HG03460 (cell line): ENCODE data around the gene JARID2.
"Not testable (repeated sequence)": the region's sequence is repeated elsewhere in the genome, so short reads cannot be mapped to it uniquely, and the experiment has no call there.

Source experiments
- ATAC-seq: cut with Tn5 transposase; IDR thresholded peaks from one replicate; pipeline ENCODE4 v1.9.1; 2021; ENCODE audit not compliant: unreplicated experiment

The JARID2 gene

DNA sequence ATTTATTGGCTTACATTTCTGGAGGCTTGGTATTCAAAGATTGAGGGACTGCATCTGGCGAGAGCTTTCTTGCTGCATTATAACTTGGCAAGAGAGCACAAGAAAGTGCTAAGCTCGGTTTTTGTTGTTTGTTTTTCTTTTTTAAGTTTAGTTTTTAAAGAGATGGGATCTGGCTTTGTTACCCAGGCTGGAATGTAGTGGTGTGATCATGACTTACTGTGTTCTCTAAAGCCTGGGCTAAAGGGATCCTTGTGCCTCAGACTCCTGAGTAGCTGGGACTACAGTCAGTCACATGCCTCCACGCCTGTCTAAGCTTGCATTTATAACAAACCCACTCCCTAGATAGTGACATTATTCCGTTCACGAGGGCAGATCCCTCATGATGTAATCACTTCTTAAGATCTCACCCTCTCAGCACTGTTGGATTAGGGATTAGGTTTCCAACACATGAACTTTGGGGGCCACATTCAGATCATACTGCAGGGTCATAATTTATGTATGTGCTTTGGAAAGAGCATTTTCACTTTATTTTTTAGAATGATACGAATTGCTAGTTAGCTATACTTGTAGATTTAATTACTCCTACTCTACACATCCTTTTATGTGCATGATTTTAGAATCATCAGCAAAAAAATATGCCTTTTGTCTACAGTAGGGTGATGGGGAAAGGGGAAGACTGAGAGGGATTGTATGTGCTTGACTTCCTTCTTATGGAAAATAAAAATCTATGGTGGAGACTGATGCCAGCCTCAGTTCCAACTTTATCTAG is 167.8 kb downstream of the JARID2 start:
- no peak for ATAC-seq

DNA sequence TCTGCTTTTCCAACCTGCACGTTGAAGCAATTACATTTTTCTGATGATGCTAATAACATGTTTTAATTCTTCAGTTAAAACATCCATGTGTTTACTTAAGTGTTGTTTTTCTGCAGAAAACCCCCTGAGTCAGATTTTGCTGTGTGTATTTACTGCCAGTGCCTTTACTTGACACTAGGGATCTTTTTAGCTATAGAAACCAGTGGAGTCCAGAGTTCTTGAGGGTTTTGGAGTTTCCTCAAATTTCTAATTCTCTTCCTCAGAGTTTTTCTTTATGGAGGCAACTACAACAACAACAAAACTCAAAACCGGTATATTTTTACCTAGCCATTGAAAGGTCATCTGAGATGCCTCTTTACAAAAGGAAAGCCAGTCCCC is 168.4 kb downstream of the JARID2 start:
- ATAC-seq = no peak

DNA sequence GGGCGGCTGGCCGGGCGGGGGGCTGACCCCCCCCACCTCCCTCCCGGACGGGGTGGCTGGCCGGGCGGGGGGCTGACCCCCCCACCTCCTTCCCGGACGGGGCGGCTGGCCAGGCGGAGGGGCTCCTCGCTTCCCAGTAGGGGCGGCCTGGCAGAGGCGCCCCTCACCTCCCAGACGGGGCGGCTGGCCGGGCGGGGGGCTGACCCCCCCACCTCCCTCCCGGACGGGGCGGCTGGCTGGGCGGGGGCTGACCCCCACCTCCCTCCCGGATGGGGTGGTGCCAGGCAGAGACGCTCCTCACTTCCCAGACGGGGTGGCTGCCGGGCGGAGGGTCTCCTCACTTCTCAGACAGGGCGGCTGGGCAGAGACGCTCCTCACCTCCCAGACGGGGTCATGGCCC is 169.8 kb downstream of the JARID2 start:
- not testable (repeated sequence) for ATAC-seq

DNA sequence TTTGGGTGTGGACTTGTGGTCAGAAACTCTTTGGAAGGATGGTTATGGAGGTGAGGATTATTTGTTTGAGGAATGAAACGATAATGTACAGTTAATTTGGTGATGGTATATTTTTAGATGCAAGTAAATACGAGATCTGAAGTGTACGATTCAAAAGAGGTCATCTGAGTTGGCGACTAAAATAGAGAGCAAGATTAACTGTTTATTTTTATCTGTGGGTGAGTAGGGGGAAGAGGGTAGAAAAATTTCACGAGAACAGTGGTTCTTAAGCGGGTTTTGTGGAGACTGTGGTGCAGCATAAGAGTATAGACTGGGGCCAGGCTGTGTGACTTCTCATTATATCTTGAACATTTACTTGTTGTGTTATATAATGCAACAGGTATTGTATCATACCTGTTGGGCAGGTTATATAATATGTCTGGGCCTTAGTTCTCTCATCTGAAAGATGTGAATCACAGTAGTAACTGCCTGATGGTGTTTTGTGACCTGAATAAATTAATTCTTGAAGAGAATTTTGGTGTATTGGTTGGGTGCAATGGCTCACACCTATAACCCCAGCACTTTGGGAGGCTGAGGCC is 171.2 kb downstream of the JARID2 start:
- no peak for ATAC-seq

DNA sequence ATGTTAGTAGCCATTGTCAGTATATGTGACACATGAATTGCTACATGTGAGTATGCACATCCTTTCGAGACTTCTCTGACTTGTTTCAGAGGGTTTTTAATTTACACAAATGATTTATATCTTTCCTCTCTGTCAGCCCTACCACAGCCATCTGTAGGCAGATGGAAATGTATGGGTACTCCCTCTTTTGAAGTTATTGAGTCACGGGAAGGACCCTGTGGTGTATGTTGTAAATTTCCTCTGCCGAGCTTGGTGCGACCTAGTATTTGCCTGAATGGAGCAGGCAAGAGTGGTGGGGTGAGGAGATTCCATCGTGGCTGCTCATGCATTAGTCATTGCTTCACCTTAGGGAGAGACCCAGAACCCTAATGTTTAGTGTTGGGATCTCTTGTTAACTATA is 171.9 kb downstream of the JARID2 start:
- ATAC-seq = no peak

DNA sequence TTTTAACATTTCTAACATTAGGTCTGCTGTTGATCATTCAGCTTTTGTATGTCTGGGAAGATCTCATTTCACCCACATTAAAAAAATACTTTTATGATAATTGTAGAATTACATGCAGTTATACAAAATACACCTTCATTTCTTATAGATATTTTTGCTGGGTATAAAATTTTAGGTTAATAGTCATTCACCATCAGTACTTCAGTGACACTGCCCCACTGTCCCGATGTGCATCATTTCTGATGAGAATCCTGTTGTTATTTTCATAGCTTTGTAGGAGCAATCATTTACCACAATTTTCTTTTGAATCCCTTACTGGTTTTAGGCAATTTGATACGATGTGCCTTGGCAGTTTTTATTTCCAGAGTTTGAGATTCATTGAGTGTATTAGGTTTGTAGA is 173.6 kb downstream of the JARID2 start:
- no peak for ATAC-seq

DNA sequence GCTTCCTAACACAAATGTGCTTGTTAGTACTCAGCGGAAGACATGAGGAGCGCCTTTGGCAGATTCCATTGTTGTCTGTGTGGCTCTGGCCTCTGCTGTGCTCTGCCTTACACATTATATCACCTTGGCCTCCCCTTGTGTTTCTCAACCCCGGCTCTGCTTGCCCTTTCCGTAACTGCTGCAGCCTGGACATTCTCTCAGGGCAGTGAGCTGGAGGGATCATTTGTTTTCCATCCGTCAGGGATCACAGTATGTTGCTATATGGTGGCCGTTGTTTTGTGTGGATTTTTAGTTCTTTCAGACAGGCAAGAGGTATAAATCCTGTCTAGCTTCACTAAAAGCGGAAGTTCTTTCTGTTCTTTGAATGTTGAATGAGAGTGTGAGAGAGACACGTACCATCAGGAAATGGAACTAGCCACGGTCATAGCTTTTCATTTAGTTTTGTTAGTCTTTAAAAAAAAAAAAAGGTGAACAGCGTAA is 175.1 kb downstream of the JARID2 start:
- ATAC-seq = peak; percentile 80

DNA sequence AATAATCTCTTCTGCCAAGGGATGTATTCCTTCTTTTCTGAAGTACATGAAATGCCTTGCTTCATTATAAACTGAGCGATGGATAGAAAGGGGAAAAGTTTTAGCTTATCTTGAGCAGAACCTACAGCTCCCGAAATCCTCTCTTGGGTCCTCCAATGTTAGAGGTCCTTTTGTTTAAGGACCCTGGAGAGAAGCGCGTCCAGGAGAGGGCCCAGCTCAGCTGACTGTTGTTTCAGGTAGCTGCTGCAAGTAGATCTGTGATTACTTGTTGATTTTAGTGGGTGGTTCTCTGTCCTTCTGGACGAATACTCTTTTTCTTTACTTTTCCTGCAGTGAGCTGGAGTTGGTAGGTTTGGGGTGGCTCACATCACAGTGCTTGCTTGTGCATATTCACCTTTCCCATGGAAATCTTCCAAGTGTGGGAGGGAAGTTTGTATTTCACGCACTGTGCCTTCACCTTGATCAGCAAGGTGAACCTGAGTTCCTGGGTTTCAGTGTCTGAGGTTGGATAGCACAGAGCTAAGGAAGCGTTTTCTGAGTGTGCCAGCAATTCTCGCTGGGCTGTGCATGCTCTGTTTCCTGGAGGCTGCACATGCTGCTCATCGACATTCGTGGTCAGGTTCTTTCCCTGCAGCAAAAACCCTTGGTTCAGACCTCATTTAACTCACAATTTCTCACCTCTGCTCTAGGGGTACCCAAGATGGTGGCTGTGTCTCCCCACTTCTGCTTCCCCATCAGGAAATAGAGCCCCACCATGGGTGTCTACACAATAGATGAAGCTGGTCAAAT is 176.3 kb downstream of the JARID2 start:
- no peak for ATAC-seq

DNA sequence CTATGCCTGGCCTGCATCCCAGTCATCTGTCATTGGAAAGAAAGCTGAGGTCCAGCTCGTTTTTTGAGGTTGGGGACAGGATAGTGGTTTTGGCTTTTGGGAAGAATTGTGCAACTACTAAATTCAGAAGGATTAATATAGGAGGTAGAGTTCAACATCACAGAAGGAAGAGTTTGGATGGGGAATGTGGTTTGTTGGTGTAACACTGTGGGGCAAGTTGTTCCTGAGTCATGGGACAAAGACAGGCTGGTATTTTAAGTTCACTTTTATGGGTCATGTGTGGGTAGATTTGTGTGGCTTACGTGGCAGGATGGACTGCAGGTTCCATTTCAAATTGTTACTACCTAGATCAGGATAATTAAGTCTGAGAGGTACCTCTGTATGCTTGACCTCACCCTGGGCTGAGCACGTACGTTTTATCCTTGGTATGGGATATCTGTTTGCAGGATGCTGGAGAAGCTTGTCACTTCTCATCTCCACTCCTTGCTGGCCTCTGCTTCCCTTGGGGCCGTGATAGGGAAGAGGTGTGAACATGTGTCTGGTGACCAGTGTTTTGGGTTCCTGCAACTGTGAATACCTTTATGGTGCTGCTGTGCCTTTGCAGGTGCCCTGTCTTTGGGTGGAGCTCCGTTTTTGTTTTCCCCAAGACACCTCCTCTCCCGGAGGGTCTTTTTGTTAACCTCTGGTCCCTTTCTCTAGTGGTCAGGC is 177.6 kb downstream of the JARID2 start:
- ATAC-seq = no peak

DNA sequence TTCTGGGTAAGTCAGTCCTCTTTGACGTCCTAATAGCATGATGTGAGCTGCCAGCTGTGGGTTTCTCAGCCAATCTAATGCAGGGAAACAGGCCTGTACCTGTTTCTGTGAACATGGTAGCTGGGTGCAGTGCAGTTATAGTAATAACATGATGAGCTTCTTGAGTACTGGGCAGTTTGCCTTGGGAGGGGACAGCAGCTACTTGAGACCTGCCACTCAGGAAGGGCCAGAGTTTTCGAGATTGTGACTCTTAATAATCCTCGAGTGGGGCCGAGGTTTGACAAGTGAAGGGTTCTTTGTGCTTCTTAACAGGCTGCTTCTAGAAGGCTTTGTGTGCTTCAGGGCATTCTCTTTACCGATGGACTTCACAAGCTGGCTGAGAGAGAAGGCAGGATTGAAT is 180.1 kb downstream of the JARID2 start:
- no peak for ATAC-seq

DNA sequence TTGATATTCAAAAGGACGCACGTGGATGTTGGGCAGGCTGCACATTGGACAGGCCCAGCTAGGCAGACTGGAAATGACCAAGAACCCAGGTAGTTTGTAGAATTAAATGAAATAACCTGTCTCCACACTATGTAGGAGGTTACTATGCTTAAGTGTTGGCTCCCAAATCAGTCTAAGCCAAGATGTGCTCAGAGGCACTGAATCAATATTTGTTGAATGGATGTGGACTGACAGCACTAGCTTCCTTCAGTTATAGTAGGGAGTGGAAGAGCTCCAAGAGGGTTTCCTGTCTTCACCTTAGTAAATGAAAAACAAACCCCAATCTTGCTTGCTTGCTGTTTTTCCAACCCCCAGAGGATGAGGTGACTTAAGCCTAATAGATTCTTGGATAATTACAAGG is 180.5 kb downstream of the JARID2 start:
- no peak for ATAC-seq

DNA sequence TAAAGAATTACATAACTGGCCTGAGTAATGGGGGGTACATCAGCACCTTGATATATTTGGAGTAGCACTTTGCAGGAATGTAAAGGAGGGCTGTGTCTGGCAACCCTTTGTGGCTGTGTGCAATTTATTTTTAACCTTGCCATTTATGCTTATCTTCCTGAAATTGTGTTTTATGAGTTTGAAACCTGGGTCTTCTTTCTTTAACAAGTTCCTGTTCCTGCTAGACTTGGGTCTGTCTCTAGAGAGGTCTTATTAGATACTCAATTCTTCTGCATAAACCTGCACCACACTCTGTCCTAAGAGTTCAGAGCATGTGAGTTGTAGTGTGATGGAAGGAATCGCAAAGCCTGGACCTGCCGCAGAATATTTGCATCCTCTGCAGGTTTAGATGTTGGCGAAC is 181.0 kb downstream of the JARID2 start:
- ATAC-seq = no peak

DNA sequence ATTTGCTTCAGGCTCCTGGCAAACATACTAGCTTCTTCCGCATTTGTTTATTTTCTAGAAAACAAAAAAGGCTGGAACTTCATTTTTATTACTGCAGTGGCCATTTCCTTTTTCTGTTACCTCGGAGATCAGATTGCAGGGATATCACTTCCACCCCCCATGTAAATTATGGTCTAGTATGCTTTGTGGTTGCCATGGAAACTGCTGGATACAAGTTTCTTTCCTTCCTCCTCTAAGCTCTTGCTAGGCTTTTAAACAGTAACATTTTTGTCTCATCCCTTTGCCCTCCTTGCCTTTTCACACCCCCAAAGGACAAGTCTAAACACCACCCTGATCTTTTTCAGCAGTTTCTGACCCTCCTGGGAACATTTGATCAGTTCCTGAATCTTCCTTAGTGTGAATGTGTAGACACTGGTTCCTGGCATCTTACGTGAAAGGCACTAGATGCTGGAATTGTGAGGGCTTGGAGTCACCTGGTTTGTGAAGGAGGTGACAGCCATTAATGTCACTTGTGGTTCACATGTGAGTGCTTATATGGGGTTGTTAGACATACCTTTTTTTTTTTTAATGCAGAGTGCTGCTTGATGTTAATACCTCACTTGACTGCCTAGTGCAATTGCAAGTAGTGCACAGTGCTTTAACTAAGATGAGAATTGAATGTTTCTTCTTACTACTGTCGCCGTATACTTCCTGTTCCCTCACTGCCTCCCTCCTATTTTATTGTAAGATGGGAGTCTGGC is 181.6 kb downstream of the JARID2 start:
- ATAC-seq = no peak

DNA sequence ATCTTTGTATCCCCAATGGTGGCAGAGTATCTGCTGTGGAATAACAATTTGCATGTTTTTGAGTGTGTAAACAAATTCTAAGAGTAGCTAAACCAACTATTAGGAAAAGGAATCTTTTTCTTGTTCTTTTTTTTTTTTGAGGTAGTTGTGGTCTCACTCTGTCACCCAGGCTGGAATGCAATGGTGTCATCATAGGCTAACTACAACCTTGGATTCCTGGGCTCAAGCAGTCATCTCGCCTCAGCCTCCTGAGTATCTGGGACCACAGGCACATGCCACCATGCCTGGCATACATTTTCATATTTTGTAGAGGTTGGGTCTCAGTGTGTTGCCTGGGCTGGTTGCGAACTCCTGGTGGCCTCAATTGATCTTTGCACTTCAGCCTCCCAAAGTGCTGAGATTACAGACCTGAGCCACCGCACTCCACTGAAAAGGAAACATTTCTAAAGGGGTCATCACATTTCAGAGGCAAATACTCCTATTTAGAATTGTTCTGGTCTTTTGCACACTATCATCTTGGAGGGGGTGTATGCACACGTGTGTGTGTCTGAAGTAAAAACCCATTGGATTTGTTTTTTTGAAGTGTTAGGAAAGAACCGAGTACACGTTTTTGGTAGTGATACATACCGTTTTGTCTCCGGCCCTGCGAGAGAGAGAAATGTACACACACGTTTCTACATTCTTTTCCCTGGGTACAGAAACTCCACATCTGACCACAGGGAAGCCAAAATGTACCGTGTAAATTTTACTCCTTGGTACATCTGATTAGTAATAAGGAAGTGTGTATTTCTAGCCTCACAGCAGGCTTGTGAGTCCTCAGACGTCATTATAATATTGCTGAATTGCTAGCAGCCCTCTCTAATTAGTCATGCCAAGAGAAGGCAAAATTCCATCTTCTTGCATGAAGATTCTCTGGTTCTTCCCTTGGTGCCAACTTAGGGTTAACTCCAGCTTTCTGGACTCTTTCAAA is 183.6 kb downstream of the JARID2 start:
- no peak for ATAC-seq

DNA sequence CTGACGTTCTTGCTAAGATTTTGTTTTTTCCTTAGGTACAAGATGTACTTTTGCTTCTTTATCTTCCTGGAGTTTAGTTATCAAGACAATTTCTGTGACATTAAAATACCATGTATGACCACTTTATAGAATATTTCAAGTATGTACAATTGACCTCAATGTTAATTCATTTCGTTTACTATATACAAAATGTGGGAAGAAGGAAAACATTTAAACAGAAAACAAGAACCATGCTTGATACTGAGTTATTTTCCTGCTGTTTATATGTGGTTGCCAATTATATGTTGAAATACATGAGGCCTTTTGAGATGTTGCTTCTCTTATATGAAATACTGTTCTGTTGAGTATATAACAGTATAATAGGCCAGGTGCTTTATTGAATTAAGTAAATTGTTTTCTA is 184.3 kb downstream of the JARID2 start:
- ATAC-seq = no peak

DNA sequence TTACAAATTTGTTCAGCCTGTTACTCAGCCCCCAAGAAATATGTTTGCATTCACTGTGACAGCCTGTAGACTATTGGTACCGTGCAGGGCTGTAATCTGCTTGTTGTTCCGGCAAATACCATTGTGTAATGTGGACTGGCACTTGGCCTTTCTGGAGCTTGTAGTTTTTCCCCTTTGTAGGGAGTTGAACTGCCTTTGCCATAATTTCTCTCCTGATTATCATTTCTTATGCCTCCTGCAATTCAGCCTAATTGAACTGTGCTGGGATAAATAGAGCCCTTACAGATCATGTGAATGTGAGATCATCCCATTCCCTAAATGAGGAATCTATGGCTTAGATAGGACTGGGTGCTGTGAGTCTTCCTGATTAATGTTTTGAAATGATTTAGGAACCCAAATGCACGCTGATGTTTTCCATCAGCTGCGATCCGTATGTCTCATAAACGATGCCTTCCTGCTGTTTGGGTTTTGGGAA is 185.1 kb downstream of the JARID2 start:
- ATAC-seq = no peak

DNA sequence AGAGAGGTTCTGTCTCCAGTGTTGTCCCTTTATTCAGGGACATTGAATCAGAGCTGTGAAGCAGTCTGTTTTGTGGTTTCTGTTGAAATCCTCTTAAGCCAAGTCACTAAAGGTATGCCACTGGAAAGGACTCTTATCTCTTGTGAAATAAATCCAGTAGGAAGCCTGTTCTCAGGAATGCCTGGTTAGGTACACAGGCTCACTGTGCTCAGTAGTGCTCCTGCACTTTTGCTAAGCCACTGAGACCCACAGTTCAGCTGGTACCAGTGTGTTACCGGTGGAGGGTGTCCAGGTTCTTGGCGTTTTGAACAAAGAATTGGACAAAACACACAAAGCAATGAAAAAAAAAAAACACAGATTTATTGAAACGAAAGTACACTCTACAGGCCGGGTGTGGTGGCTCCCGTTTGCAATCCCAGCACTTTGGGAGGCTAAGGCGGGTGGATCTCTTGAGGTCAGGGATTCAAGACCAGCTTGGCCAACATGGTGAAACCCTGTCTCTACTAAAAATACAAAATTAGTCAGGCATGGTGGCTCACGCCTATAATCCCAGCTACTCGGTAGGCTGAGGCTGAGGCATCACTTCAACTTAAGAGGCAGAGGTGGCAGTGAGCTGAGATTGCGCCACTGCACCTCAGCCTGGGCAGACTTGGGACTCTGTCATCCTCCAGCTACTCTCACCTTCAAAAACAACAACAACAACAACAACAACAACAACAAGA is 186.1 kb downstream of the JARID2 start:
- no peak for ATAC-seq

DNA sequence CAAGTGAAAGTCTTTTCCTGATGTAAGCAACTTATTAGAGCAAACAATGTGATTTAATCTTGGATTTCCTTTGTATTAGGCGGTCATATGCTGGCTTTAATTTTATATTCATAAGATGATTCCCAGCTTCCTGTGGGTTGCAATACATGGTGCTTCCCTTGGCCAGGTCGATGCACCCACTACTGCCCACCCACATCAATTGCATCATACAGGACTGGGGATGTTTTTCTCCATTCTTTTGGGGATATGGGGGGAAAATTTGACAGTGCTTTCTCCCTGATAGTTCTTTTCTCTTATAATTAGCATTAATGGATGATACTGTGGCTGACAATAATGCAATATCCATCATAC is 187.6 kb downstream of the JARID2 start:
- no peak for ATAC-seq

DNA sequence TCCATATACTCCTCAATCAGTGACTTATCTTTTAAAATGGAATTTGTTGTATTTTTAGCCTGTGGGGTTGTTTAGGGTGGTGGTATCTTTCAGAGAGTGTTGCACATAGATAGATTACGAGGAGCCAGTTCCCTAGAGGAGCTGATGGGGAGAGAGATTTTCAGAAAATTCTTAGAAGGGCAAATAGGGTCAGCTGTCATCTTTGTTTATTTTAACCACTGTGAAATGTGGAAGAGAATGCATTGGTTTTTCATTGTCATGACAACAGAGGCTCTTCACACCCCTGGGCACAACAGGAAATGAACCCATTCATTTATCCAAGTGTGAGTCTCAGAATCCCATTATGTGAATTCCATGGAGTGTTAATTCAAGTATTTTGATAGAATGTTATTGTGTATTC is 188.4 kb downstream of the JARID2 start:
- ATAC-seq = no peak
